ENCODE measurements around the gene NRF1. TPM values are rescaled to one million over a fixed set of nuclear protein-coding genes. Genes with fewer than 3 reads are reported as not detected.

Gene NRF1
- total RNA-seq, 1 donor: 14.0 TPM

- H3K4me3 ChIP-seq (ENCODE audit: low read depth, low read length): no peak overlapping the region
- DNase-seq (ENCODE audit: low read depth): peak; percentile 5
- TF ChIP-seq CTCF (IDR thresholded peaks at IDR 0.05; ENCODE audit: insufficient read depth, low read length): no peak
Measured at GRCh38 chr7:129729511-129729910, 118.0 kb downstream of the NRF1 start.

GRCh38 chr7:129730159-129730558, 118.6 kb downstream of the NRF1 start:
- no peak for TF ChIP-seq CTCF (IDR thresholded peaks at IDR 0.05; ENCODE audit: insufficient read depth, low read length)
- DNase-seq (ENCODE audit: low read depth): no peak
- no peak overlapping the region for H3K4me3 ChIP-seq (ENCODE audit: low read depth, low read length)

GRCh38 chr7:129734400-129734799, 122.9 kb downstream of the NRF1 start:
- H3K4me3 ChIP-seq (ENCODE audit: low read depth, low read length): no peak overlapping the region
- no peak for TF ChIP-seq CTCF (IDR thresholded peaks at IDR 0.05; ENCODE audit: insufficient read depth, low read length)
- DNase-seq (ENCODE audit: low read depth): no peak

- no peak overlapping the region for H3K4me3 ChIP-seq (ENCODE audit: low read depth, low read length)
- no peak for TF ChIP-seq CTCF (IDR thresholded peaks at IDR 0.05; ENCODE audit: insufficient read depth, low read length)
- peak; percentile 9 for DNase-seq (ENCODE audit: low read depth)
Measured at GRCh38 chr7:129739427-129739826, 127.9 kb downstream of the NRF1 start.

- no peak overlapping the region for H3K4me3 ChIP-seq (ENCODE audit: low read depth, low read length)
- no peak for TF ChIP-seq CTCF (IDR thresholded peaks at IDR 0.05; ENCODE audit: insufficient read depth, low read length)
- no peak for DNase-seq (ENCODE audit: low read depth)
Measured at GRCh38 chr7:129740574-129741410, 129.3 kb downstream of the NRF1 start.

- no peak for TF ChIP-seq CTCF (IDR thresholded peaks at IDR 0.05; ENCODE audit: insufficient read depth, low read length)
Measured at GRCh38 chr7:129741743-129742213, 130.3 kb downstream of the NRF1 start.

More at GRCh38 chr7:129741743-129742213, 130.3 kb downstream of the NRF1 start:
- H3K4me3 ChIP-seq (ENCODE audit: low read depth, low read length): no peak overlapping the region
- no peak for DNase-seq (ENCODE audit: low read depth)
